CD14-positive monocyte (primary cell): Measurements from ENCODE around the gene MXRA7. TPM values are rescaled to one million over a fixed set of nuclear protein-coding genes. Genes with fewer than 3 reads are reported as not detected.

ENCODE experiments used
- DNase-seq, 3 donors: peaks; one replicate each; pipeline ENCODE4 v3.0.0-alpha.2; 2011 to 2022
- H2AFZ ChIP-seq: 2 replicates; pipeline ENCODE4 v1.6.0; 2012; ENCODE audit warnings: mild to moderate bottlenecking, low read depth, low read length, inconsistent platforms; ENCODE audit not compliant: insufficient read depth, poor library complexity, severe bottlenecking
- H3K27ac ChIP-seq, 2 donors: 1 replicate in 1 of 2; 2 replicates in 1 of 2; pipeline ENCODE4 v1.5.1; 2012 to 2013; ENCODE audit warnings: low read length in 2 of 2, control low read depth in 1 of 2, inconsistent platforms in 1 of 2, low read depth in 1 of 2, mild to moderate bottlenecking in 1 of 2
- H3K27me3 ChIP-seq, 2 donors: one replicate each; pipeline versions ENCODE4 v1.6.0 to v1.6.1; 2011 to 2013; ENCODE audit warnings: low read length in 2 of 2; ENCODE audit not compliant: control insufficient read depth in 2 of 2, insufficient read depth in 2 of 2
- H3K36me3 ChIP-seq, 2 donors: replicated peaks in 1 of 2; 1 replicate in 1 of 2; 2 replicates in 1 of 2; pipeline versions ENCODE4 v1.5.1 to v1.6.1; 2012 to 2013; ENCODE audit warnings: low read length in 2 of 2, control low read depth in 1 of 2, inconsistent platforms in 1 of 2, mild to moderate bottlenecking in 1 of 2; ENCODE audit not compliant: insufficient read depth in 2 of 2, control insufficient read depth in 1 of 2
- H3K4me1 ChIP-seq, 2 donors: 1 replicate in 1 of 2; 2 replicates in 1 of 2; pipeline versions ENCODE4 v1.5.1 to v1.6.1; 2012 to 2013; ENCODE audit warnings: low read length in 2 of 2, control low read depth in 1 of 2, inconsistent platforms in 1 of 2, mild to moderate bottlenecking in 1 of 2, moderate library complexity in 1 of 2; ENCODE audit not compliant: insufficient read depth in 2 of 2, control insufficient read depth in 1 of 2
- H3K4me2 ChIP-seq: replicated peaks from 2 replicates; pipeline ENCODE3; 2012; ENCODE audit warnings: low read length, moderate library complexity, mild to moderate bottlenecking; ENCODE audit not compliant: poor library complexity, severe bottlenecking; ENCODE audit errors: extremely low read depth
- H3K4me3 ChIP-seq, 3 experiments: fragments of 200-600 bp in 1 of 3; sonication (generic) in 1 of 3; replicated peaks in 1 of 3; 1 replicate in 2 of 3; 2 replicates in 1 of 3; pipeline ENCODE4 v1.5.1; 2011 to 2013; ENCODE audit warnings: low read length in 3 of 3, mild to moderate bottlenecking in 3 of 3, control low read depth in 2 of 3, low read depth in 2 of 3, inconsistent platforms in 1 of 3, moderate library complexity in 1 of 3
- H3K79me2 ChIP-seq: 2 replicates; pipeline ENCODE4 v1.6.0; 2012; ENCODE audit warnings: mild to moderate bottlenecking, control low read depth, inconsistent platforms, low read length, moderate library complexity; ENCODE audit not compliant: insufficient read depth
- H3K9ac ChIP-seq: 2 replicates; pipeline ENCODE4 v1.6.0; 2017; ENCODE audit warnings: low read length, mild to moderate bottlenecking; ENCODE audit not compliant: insufficient read depth, poor library complexity, severe bottlenecking
- H3K9me3 ChIP-seq, 2 donors: replicated peaks in 1 of 2; 1 replicate in 1 of 2; 2 replicates in 1 of 2; pipeline versions ENCODE4 v1.5.1 to v1.6.1; 2012 to 2013; ENCODE audit warnings: low read length in 2 of 2, control low read depth in 1 of 2; ENCODE audit not compliant: control insufficient read depth in 1 of 2, insufficient read depth in 1 of 2
- H4K20me1 ChIP-seq: 2 replicates; pipeline ENCODE4 v1.6.0; 2012; ENCODE audit warnings: mild to moderate bottlenecking, low read length, control low read depth, moderate library complexity; ENCODE audit not compliant: insufficient read depth
- H3K27ac Mint-ChIP-seq, 7 donors: one replicate each; pipeline ENCODE4 v1.8.0; 2020; ENCODE audit warnings: mild to moderate bottlenecking in 7 of 7, mixed read lengths in 7 of 7, moderate library complexity in 6 of 7, inconsistent platforms in 2 of 7
- H3K27me3 Mint-ChIP-seq, 3 donors: one replicate each; pipeline ENCODE4 v1.8.0; 2021 to 2022; ENCODE audit warnings: low read depth in 3 of 3, mild to moderate bottlenecking in 3 of 3, mixed read lengths in 3 of 3, moderate library complexity in 3 of 3, inconsistent platforms in 1 of 3
- H3K36me3 Mint-ChIP-seq, 2 donors: one replicate each; pipeline ENCODE4 v1.8.0; 2020; ENCODE audit warnings: mixed read lengths in 2 of 2, inconsistent platforms in 1 of 2, mild to moderate bottlenecking in 1 of 2
- H3K4me1 Mint-ChIP-seq: one replicate; pipeline ENCODE4 v1.8.0; 2020; ENCODE audit warnings: mild to moderate bottlenecking, mixed read lengths
- H3K4me3 Mint-ChIP-seq, 2 donors: one replicate each; pipeline ENCODE4 v1.8.0; 2020; ENCODE audit warnings: mild to moderate bottlenecking in 2 of 2, mixed read lengths in 2 of 2, moderate library complexity in 1 of 2
- H3K9me3 Mint-ChIP-seq, 7 donors: one replicate each; pipeline ENCODE4 v1.8.0; 2020 to 2022; ENCODE audit warnings: mixed read lengths in 7 of 7, mild to moderate bottlenecking in 6 of 7, moderate library complexity in 6 of 7, inconsistent platforms in 2 of 7
- CTCF ChIP-seq: fragments of 200-600 bp; IDR thresholded peaks from one replicate; pipeline ENCODE4 v1.8.0; 2022; ENCODE audit warnings: antibody characterized with exemption, mild to moderate bottlenecking
- WGBS: methylation state at CpG from one replicate; pipeline ENCODE4 v1.1.5; 2013; ENCODE audit warnings: missing lambda C conversion rate; ENCODE audit not compliant: insufficient coverage; 5-methylcytosine and 5-hydroxymethylcytosine counted together
- intact Hi-C, 2 donors: fragments of 100-400 bp; cut with micrococcal nuclease; formaldehyde crosslinking; loops; one replicate each; pipeline versions ENCODE4 v1.15.0 to v1.15.1; 2023
- polyA plus RNA-seq, 3 donors: library from polyadenylated mRNA; depleted of rRNA in 1 of 3; unstranded in 2 of 3; stranded (reverse) in 1 of 3; fragments of 300-500 nt in 2 of 3; fragments of >200 nt in 1 of 3; fragmentation: Illumina TruSeq in 2 of 3; gene quantifications; 1 replicate in 2 of 3; 2 replicates in 1 of 3; pipeline ENCODE4 v1.2.3, GENCODE V29; 2012 to 2021

The MXRA7 gene
- polyA plus RNA-seq, 3 donors: 0.13 to 0.81 (median 0.30) TPM

- no peak for TF ChIP-seq CTCF
- Mint-ChIP-seq H3K4me1 (no peaks in the 10 kb centered on the region), H3K27ac (no peak overlapping the region), H3K36me3 (no peaks in the 10 kb centered on the region), H3K4me3 (no peak overlapping the region), H3K9me3 (no peaks in the 10 kb centered on the region), H3K27me3 (peaks cover 0 to 10% (median 2%) of the 10 kb centered on the region in 3 donors)
- Histone ChIP-seq H2AFZ (no peak overlapping the region), H3K9ac (no peak overlapping the region), H3K9me3 (no peaks in the 10 kb centered on the region), H3K27me3 (no peaks in the 10 kb centered on the region), H4K20me1 (no peaks in the 10 kb centered on the region), H3K4me2 (no peak overlapping the region), H3K36me3 (no peaks in the 10 kb centered on the region), H3K4me1 (no peaks in the 10 kb centered on the region), H3K79me2 (no peaks in the 10 kb centered on the region), H3K27ac (no peak overlapping the region), H3K4me3 (no peak overlapping the region)
- DNase-seq: no peak
- WGBS: 95% methylated on average over 11 of the region's 14 CpGs
- intact Hi-C loops: no loop called here
These were observed 77.0 kb downstream of the MXRA7 start for GRCh38 chr17:76633628-76634328.

GRCh38 chr17:76631821-76632565, 78.8 kb downstream of the MXRA7 start:
- no peaks in the 10 kb centered on the region for H3K36me3 Mint-ChIP-seq
- no peak overlapping the region for H3K9ac ChIP-seq
- DNase-seq: no peak
- no peaks in the 10 kb centered on the region for H4K20me1 ChIP-seq
- no peaks in the 10 kb centered on the region for H3K4me1 Mint-ChIP-seq
- H3K27me3 Mint-ChIP-seq: peaks cover 4 to 7% (median 6%) of the 10 kb centered on the region in 3 donors
- intact Hi-C loops: no loop called here
- no peaks in the 10 kb centered on the region for H3K4me1 ChIP-seq
- H3K9me3 ChIP-seq: no peaks in the 10 kb centered on the region
- H3K9me3 Mint-ChIP-seq: no peaks in the 10 kb centered on the region
- H3K27me3 ChIP-seq: no peaks in the 10 kb centered on the region
- no peak overlapping the region for H3K27ac Mint-ChIP-seq
- no peaks in the 10 kb centered on the region for H3K79me2 ChIP-seq
- no peak overlapping the region for H3K27ac ChIP-seq
- no peak overlapping the region for H3K4me2 ChIP-seq
- H3K36me3 ChIP-seq: no peaks in the 10 kb centered on the region
- no peak for TF ChIP-seq CTCF
- no peak overlapping the region for H2AFZ ChIP-seq
- 96% methylated on average over 7 of the region's 10 CpGs for WGBS
- no peak overlapping the region for H3K4me3 Mint-ChIP-seq
- H3K4me3 ChIP-seq: no peak overlapping the region
